HepG2 (cell line): ENCODE results near the gene HBEGF. TPM values are rescaled to one million over a fixed set of nuclear protein-coding genes. Genes with fewer than 3 reads are reported as not detected.

ENCODE experiments used
- GABPB1 ChIP-seq: IDR thresholded peaks from 2 replicates; pipeline ENCODE4 v1.6.1; 2016; ENCODE audit warnings: mild to moderate bottlenecking, missing genetic modification reagents, moderate library complexity, missing compliant biosample characterization
- HDAC1 ChIP-seq: sonication (generic); formaldehyde crosslinking; IDR thresholded peaks from 2 replicates; pipeline ENCODE4 v1.5.1; 2020; ENCODE audit warnings: mild to moderate bottlenecking, missing genetic modification reagents
- IRF2 ChIP-seq: IDR thresholded peaks from 2 replicates; pipeline ENCODE4 v1.6.1; 2018; ENCODE audit warnings: missing genetic modification reagents, missing compliant biosample characterization
- KAT8 ChIP-seq: IDR thresholded peaks from 2 replicates; pipeline ENCODE4 v1.6.1; 2016; ENCODE audit warnings: missing genetic modification reagents, missing compliant biosample characterization
- KDM3A ChIP-seq: IDR thresholded peaks from 2 replicates; pipeline ENCODE4 v1.6.1; 2018; ENCODE audit warnings: low read depth, missing compliant biosample characterization
- KLF6 ChIP-seq: IDR thresholded peaks from 2 replicates; pipeline ENCODE4 v1.8.0; 2016; ENCODE audit warnings: missing biosample characterization, missing genetic modification reagents
- PITX1 ChIP-seq: sonication (generic); formaldehyde crosslinking; IDR thresholded peaks from 2 replicates; pipeline ENCODE4 v1.5.1; 2020; ENCODE audit warnings: mild to moderate bottlenecking, missing genetic modification reagents
- RERE ChIP-seq: IDR thresholded peaks from 2 replicates; pipeline ENCODE4 v1.6.1; 2016; ENCODE audit warnings: low read depth, missing genetic modification reagents, missing compliant biosample characterization
- SAP130 ChIP-seq: IDR thresholded peaks from 2 replicates; pipeline ENCODE4 v1.6.1; 2016; ENCODE audit warnings: low read depth
- SMAD9 ChIP-seq: sonication (generic); formaldehyde crosslinking; IDR thresholded peaks from 2 replicates; pipeline ENCODE4 v1.5.1; 2020; ENCODE audit warnings: mild to moderate bottlenecking, missing genetic modification reagents
- TFDP2 ChIP-seq: sonication (generic); formaldehyde crosslinking; IDR thresholded peaks from 2 replicates; pipeline ENCODE4 v1.4.0; 2020; ENCODE audit warnings: missing genetic modification reagents
- ZNF205 ChIP-seq: IDR thresholded peaks from 2 replicates; pipeline ENCODE4 v1.6.1; 2018; ENCODE audit warnings: missing biosample characterization, missing genetic modification reagents
- ZNF572 ChIP-seq: sonication (generic); formaldehyde crosslinking; IDR thresholded peaks from 2 replicates; pipeline ENCODE4 v1.5.1; 2020; ENCODE audit warnings: mild to moderate bottlenecking, missing genetic modification reagents
- ZNF574 ChIP-seq: sonication (generic); formaldehyde crosslinking; IDR thresholded peaks from 2 replicates; pipeline ENCODE4 v1.4.0; 2020; ENCODE audit warnings: missing genetic modification reagents
- ZNF737 ChIP-seq: sonication (generic); formaldehyde crosslinking; IDR thresholded peaks from 2 replicates; pipeline ENCODE4 v1.5.0; 2020; ENCODE audit warnings: missing genetic modification reagents, mild to moderate bottlenecking, borderline replicate concordance
- polyA plus RNA-seq, 8 experiments: library from polyadenylated mRNA; depleted of rRNA in 3 of 8; stranded (reverse) in 7 of 8; unstranded in 1 of 8; fragments of >200 nt; fragmentation: Illumina TruSeq in 4 of 8; extraction: Trizol in 4 of 8; gene quantifications; 2 replicates each; pipeline versions ENCODE4 v1.2.1 to v1.2.3, GENCODE V29; 2011 to 2016; ENCODE audit warnings: low read depth in 4 of 8, missing spikeins in 1 of 8, mixed read lengths in 1 of 8; ENCODE audit not compliant: insufficient read depth in 1 of 8
- total RNA-seq, 5 experiments: library from RNA; depleted of rRNA; stranded (reverse); fragments of >200 nt; fragmentation: Illumina TruSeq; extraction: Trizol; gene quantifications; 2 replicates each; pipeline ENCODE4 v1.2.3, GENCODE V29; 2016; ENCODE audit warnings: low read depth in 1 of 5
- TF ChIP-seq, protein P1 (sequence below): sonication (generic); formaldehyde crosslinking; IDR thresholded peaks from 2 replicates; pipeline ENCODE4 v1.5.1; 2020; ENCODE audit warnings: mild to moderate bottlenecking, missing genetic modification reagents

The HBEGF gene
- total and polyA plus RNA-seq, 2 of the 13 experiments (the other 11 are each of a cell fraction or from before 2014, with no cell fraction given) = 1.7 to 5.0 TPM

DNA sequence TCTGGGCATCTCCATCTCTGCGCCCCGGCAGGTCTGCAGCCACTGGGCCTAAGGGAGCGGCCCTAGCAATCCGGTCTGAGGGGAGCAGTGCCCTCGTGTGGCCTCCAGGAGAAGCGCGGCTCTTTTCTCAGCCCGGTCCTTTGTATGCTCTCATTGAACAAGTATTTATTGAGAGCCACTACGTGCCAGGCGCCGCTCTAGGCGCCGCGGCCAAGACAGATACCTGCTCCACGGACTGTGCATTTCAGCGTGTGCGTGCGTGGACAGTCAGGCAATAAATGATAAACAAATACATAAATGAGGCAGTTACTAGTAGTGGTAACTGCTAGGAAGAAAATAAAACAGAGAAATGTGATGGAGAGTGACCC lies 11.3 kb upstream of the HBEGF start (continued):
- peak; percentile 55 for TF ChIP-seq KAT8 (CRISPR knock-in tag)
- no peak for TF ChIP-seq ZNF737 (CRISPR knock-in tag)
- peak; percentile 31; the same call in 1 of the 2 replicates for TF ChIP-seq HDAC1
- TF ChIP-seq, protein P1, sequence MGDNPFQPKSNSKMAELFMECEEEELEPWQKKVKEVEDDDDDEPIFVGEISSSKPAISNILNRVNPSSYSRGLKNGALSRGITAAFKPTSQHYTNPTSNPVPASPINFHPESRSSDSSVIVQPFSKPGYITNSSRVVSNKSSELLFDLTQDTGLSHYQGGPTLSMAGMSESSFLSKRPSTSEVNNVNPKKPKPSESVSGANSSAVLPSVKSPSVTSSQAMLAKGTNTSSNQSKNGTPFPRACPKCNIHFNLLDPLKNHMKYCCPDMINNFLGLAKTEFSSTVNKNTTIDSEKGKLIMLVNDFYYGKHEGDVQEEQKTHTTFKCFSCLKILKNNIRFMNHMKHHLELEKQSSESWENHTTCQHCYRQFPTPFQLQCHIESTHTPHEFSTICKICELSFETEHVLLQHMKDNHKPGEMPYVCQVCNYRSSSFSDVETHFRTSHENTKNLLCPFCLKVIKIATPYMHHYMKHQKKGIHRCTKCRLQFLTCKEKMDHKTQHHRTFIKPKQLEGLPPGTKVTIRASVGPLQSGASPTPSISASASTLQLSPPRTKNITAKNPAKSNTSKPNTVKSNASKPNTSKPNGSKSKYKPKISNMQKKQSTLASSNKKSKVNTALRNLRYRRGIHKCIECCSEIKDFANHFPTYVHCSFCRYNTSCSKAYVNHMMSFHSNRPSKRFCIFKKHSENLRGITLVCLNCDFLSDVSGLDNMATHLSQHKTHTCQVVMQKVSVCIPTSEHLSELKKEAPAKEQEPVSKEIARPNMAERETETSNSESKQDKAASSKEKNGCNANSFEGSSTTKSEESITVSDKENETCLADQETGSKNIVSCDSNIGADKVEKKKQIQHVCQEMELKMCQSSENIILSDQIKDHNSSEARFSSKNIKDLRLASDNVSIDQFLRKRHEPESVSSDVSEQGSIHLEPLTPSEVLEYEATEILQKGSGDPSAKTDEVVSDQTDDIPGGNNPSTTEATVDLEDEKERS = 0 out of 2 replicates have a peak, but pooled peaks have one; percentile 12
- TF ChIP-seq KLF6 = 0 out of 2 replicates have a peak, but pooled peaks have one; percentile 49
- no peak for TF ChIP-seq ZNF572 (CRISPR knock-in tag)
- no peak for TF ChIP-seq PITX1 (CRISPR knock-in tag)
- TF ChIP-seq TFDP2 (CRISPR knock-in tag) = peak; percentile 31; the same call in 1 of the 2 replicates
- TF ChIP-seq KDM3A (CRISPR knock-in tag) = no peak
- TF ChIP-seq RERE (CRISPR knock-in tag) = no peak
- peak; percentile 46 for TF ChIP-seq SAP130 (CRISPR knock-in tag)
- TF ChIP-seq SMAD9 = no peak
- TF ChIP-seq ZNF574 (CRISPR knock-in tag) = peak; percentile 72
- TF ChIP-seq IRF2 (CRISPR knock-in tag) = peak; percentile 42; the same call in 1 of the 2 replicates
- peak; percentile 98 for TF ChIP-seq ZNF205 (CRISPR knock-in tag)
- TF ChIP-seq GABPB1 = peak; percentile 31; the same call in 1 of the 2 replicates
